ENCODE data around the gene NIPAL4. TPM values are rescaled to one million over a fixed set of nuclear protein-coding genes. Genes with fewer than 3 reads are reported as not detected.

The NIPAL4 gene
- total RNA-seq, 1 donor = 0.36 TPM

DNA sequence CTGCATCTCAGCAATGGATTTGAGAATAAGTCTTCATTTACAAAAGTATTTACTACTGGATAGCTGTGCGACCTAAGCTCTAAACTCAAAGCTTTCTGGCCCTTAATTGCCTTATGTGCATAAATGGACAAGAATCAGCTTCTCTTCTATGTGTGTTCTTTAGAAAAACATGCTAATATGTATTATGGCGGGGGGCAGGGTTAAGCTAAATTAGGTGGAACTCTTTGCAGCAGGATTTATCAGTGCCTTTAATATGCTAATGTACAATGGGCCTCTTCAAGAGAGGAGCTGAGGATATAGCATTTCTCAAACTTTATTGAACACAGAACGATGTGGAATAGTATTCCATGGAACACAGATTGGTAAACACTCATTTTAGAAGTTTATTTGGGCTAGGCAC is 10.0 kb upstream of the NIPAL4 start:
- no peaks in the 10 kb centered on the region for H3K9me3 ChIP-seq (ENCODE audit: low read depth, low read length)
- H3K4me2 ChIP-seq (ENCODE audit: insufficient read depth, low read length) = no peak overlapping the region
- no peak overlapping the region for H3K4me3 ChIP-seq (ENCODE audit: insufficient read depth, low read length)
- no peaks in the 10 kb centered on the region for H3K27me3 ChIP-seq (ENCODE audit: insufficient read depth, low read length)
- H2AFZ ChIP-seq (ENCODE audit: low read length) = no peak overlapping the region
- H3K4me1 ChIP-seq (ENCODE audit: insufficient read depth, low read length) = no peaks in the 10 kb centered on the region
- H3K79me2 ChIP-seq (ENCODE audit: insufficient read depth, low read length) = no peaks in the 10 kb centered on the region
- no peaks in the 10 kb centered on the region for H3K36me3 ChIP-seq (ENCODE audit: insufficient read depth, low read length)
- TF ChIP-seq CTCF (IDR thresholded peaks at IDR 0.05; ENCODE audit: extremely low read depth, low read depth, low read length) = no peak
- H3K27ac ChIP-seq (ENCODE audit: low read depth, low read length) = no peak overlapping the region
- H4K20me1 ChIP-seq (ENCODE audit: insufficient read depth, low read length) = no peaks in the 10 kb centered on the region
- DNase-seq (ENCODE audit: insufficient read length, low spot score, missing footprints) = no peak

GRCh38 chr5:157451806-157452205 is 8.2 kb upstream of the NIPAL4 start:
- no peak for TF ChIP-seq CTCF (IDR thresholded peaks at IDR 0.05; ENCODE audit: extremely low read depth, low read depth, low read length)
- H3K36me3 ChIP-seq (ENCODE audit: insufficient read depth, low read length) = no peaks in the 10 kb centered on the region
- no peaks in the 10 kb centered on the region for H3K9me3 ChIP-seq (ENCODE audit: low read depth, low read length)
- no peak overlapping the region for H3K4me3 ChIP-seq (ENCODE audit: insufficient read depth, low read length)
- H3K27ac ChIP-seq (ENCODE audit: low read depth, low read length) = no peak overlapping the region
- no peak for DNase-seq (ENCODE audit: insufficient read length, low spot score, missing footprints)
- no peaks in the 10 kb centered on the region for H3K79me2 ChIP-seq (ENCODE audit: insufficient read depth, low read length)
- H3K4me1 ChIP-seq (ENCODE audit: insufficient read depth, low read length) = no peaks in the 10 kb centered on the region
- no peak overlapping the region for H2AFZ ChIP-seq (ENCODE audit: low read length)
- H4K20me1 ChIP-seq (ENCODE audit: insufficient read depth, low read length) = no peaks in the 10 kb centered on the region
- H3K4me2 ChIP-seq (ENCODE audit: insufficient read depth, low read length) = no peak overlapping the region
- H3K27me3 ChIP-seq (ENCODE audit: insufficient read depth, low read length) = no peaks in the 10 kb centered on the region

DNA sequence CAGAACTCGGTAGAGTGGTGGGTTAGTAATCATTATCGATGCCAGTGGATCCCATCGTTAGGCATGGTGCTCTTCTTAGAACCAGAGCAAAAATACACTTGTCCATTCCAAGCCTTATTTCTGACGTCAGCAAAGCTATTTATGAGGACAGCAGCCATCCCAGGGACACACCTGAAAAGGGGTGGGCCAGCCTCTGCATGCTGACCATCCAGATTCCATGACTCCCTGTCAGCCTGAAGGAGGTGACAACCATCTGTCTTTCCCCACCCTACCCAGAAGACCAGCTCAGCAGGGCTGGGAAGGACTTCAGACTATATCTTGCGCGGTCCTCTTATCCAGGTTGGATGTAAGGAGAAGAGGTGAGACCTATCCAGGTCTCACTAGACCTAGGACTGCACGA is 5.7 kb upstream of the NIPAL4 start:
- no peaks in the 10 kb centered on the region for H3K36me3 ChIP-seq (ENCODE audit: insufficient read depth, low read length)

DNA sequence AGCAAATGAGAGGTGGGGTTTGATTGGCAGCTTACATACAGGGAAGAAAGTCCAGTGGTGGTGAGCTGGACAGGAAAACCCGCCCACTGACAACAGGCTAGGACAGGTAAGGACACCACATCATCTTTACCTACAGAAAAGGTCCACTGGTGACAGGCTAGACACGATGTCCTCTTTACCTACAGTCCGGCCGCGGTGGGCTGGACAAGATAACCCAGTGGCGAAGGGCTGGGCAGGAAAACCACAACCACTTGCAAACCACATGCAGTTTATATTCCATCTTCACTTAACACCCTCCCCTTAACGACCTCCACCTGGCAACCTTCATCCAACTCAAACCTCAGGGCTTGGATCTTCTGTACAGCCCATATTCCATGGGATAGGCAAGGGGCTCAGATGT is 5.0 kb upstream of the NIPAL4 start:
- Histone ChIP-seq H2AFZ (ENCODE audit: low read length) (no peak overlapping the region), H3K9me3 (ENCODE audit: low read depth, low read length) (no peaks in the 10 kb centered on the region), H3K36me3 (ENCODE audit: insufficient read depth, low read length) (no peaks in the 10 kb centered on the region), H3K79me2 (ENCODE audit: insufficient read depth, low read length) (no peaks in the 10 kb centered on the region), H3K4me2 (ENCODE audit: insufficient read depth, low read length) (no peak overlapping the region), H3K4me3 (ENCODE audit: insufficient read depth, low read length) (no peak overlapping the region), H4K20me1 (ENCODE audit: insufficient read depth, low read length) (no peaks in the 10 kb centered on the region), H3K4me1 (ENCODE audit: insufficient read depth, low read length) (peaks cover 4% of the 10 kb centered on the region), H3K27me3 (ENCODE audit: insufficient read depth, low read length) (peaks cover 4% of the 10 kb centered on the region), H3K27ac (ENCODE audit: low read depth, low read length) (no peak overlapping the region)
- DNase-seq (ENCODE audit: insufficient read length, low spot score, missing footprints) = no peak
- no peak for TF ChIP-seq CTCF (IDR thresholded peaks at IDR 0.05; ENCODE audit: extremely low read depth, low read depth, low read length)

More for the DNA sequence above, 5.7 kb upstream of the NIPAL4 start:
- Histone ChIP-seq H3K27me3 (ENCODE audit: insufficient read depth, low read length) (no peaks in the 10 kb centered on the region), H3K9me3 (ENCODE audit: low read depth, low read length) (no peaks in the 10 kb centered on the region), H3K4me3 (ENCODE audit: insufficient read depth, low read length) (no peak overlapping the region), H4K20me1 (ENCODE audit: insufficient read depth, low read length) (no peaks in the 10 kb centered on the region), H3K27ac (ENCODE audit: low read depth, low read length) (no peak overlapping the region), H3K79me2 (ENCODE audit: insufficient read depth, low read length) (no peaks in the 10 kb centered on the region), H3K4me2 (ENCODE audit: insufficient read depth, low read length) (no peak overlapping the region), H3K4me1 (ENCODE audit: insufficient read depth, low read length) (no peaks in the 10 kb centered on the region), H2AFZ (ENCODE audit: low read length) (no peak overlapping the region)
- DNase-seq (ENCODE audit: insufficient read length, low spot score, missing footprints) = no peak
- TF ChIP-seq CTCF (IDR thresholded peaks at IDR 0.05; ENCODE audit: extremely low read depth, low read depth, low read length) = no peak
